Myocyte (in vitro differentiated cells): ENCODE data around the gene NFIB. TPM values are rescaled to one million over a fixed set of nuclear protein-coding genes. Genes with fewer than 3 reads are reported as not detected.

Source experiments
- DNase-seq: peaks from one replicate; pipeline ENCODE4 v3.0.0-alpha.2; 2012; ENCODE audit warnings: low read depth
- total RNA-seq: library from RNA; depleted of rRNA; stranded (reverse); fragments of >200 nt; gene quantifications from 2 replicates; pipeline ENCODE4 v1.2.3, GENCODE V29; 2014

Gene NFIB
- total RNA-seq, 1 donor from 2014 or later, result 9.1 TPM

DNA sequence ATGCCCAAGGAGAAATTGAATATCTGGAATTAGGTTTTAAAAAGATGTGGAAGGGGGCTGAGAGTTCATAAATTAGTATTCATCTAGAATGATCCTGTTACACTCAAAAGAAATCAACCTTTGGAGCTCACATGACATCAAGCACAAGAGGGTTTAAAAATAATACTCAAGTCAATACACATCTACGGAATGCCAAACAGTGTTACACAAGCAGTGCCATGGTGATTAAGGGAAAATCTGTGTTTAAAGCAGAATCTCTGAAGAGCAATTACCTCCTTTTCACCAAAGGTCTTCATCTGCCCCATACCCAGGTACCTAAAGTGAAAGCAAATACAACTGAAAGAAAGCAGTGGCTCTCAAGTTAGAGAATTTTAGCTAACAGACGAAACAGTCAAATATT is 261.6 kb downstream of the NFIB start:
- DNase-seq, result no peak

DNA sequence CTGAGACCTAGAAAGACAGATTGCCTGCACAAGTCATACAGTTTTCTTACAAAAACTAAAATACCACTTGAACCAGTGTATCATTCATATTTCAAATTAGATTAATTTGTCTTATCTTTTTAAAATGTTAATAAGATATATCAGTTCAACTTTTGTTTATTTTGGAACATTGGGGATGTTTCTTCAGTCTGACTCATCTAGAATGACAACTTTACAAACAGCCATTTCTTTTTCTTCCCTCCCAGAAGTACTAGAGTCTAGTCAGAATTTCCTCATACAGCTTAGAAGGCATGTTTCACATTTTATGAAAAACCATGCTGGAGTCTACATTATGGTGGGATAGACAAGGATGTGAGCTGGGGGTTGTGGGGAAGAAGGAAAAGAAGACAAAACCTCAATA is 262.5 kb downstream of the NFIB start:
- no peak for DNase-seq

DNA sequence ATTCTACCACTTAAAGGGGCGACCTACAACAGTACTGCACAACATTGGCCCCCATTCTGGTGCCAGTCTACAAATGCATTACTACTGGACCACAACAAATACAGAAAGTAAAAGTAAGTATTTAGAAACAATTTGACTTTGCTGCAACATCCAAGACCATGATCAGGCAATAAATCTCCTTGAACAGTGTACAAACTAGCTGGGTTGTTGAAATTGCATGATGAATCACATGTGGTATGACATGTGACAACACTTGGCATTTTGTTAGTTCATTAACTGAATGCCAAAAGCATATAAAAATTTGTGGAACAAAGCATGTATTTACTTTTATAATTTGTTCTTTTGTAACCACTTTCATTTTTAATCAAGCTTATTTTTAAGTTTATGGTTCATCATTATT is 270.5 kb downstream of the NFIB start:
- peak; percentile 30 for DNase-seq

GRCh38 chr9:14037331-14037730 is 276.6 kb downstream of the NFIB start:
- no peak for DNase-seq

DNA sequence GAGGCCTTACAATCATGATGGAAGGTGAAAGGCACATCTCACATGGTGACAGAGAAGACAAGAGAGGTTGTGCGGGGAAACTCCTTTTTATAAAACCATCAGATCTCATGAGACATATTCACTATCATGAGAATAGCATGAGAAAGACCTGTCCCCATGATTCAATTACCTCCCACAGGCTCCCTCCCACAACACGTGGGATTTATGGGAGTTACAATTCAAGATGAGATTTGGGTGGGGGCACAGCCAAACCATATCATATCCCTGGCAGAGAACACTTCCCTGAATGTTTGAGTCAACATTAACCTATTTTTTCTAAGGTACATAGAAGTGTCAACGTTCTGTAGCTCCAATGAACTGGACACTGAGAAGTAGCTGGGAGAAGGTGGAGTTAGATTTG is 280.9 kb downstream of the NFIB start:
- no peak for DNase-seq
